ENCODE measurements around the gene EXOC3. TPM values are rescaled to one million over a fixed set of nuclear protein-coding genes. Genes with fewer than 3 reads are reported as not detected.

The EXOC3 gene
- total and polyA plus RNA-seq, 10 of the 15 experiments (the other 5 are each of a cell fraction or from before 2014, with no cell fraction given), result 1.6 to 53.0 (median 27.9) TPM

GRCh38 chr5:482506-482905, 39.5 kb downstream of the EXOC3 start (continued):
- TF ChIP-seq CHD2 (IDR thresholded peaks at IDR 0.05; ENCODE audit: borderline replicate concordance, low read depth, low read length) (no peak), POU2F2 (IDR thresholded peaks at IDR 0.05; ENCODE audit: borderline replicate concordance, low read depth, low read length) (no peak), ZNF217 (IDR thresholded peaks at IDR 0.05) (no peak), ZSCAN29 (IDR thresholded peaks at IDR 0.05) (no peak), USF2 (IDR thresholded peaks at IDR 0.05; ENCODE audit: borderline replicate concordance, low read depth, low read length) (no peak), BMI1 (IDR thresholded peaks at IDR 0.05; ENCODE audit: borderline replicate concordance) (no peak), IKZF1 (conservative IDR thresholded peaks at IDR 0.05) (no peak), RAD21 (IDR thresholded peaks at IDR 0.05; ENCODE audit: insufficient read depth, low read depth, low read length) (no peak), BCL11A (IDR thresholded peaks at IDR 0.05; ENCODE audit: low read depth, low read length) (no peak)
- TF ChIP-seq, protein P1, sequence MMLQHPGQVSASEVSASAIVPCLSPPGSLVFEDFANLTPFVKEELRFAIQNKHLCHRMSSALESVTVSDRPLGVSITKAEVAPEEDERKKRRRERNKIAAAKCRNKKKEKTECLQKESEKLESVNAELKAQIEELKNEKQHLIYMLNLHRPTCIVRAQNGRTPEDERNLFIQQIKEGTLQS (IDR thresholded peaks at IDR 0.05; ENCODE audit: borderline replicate concordance, extremely low read depth, low read depth, low read length), result no peak
- TF ChIP-seq, protein P2, sequence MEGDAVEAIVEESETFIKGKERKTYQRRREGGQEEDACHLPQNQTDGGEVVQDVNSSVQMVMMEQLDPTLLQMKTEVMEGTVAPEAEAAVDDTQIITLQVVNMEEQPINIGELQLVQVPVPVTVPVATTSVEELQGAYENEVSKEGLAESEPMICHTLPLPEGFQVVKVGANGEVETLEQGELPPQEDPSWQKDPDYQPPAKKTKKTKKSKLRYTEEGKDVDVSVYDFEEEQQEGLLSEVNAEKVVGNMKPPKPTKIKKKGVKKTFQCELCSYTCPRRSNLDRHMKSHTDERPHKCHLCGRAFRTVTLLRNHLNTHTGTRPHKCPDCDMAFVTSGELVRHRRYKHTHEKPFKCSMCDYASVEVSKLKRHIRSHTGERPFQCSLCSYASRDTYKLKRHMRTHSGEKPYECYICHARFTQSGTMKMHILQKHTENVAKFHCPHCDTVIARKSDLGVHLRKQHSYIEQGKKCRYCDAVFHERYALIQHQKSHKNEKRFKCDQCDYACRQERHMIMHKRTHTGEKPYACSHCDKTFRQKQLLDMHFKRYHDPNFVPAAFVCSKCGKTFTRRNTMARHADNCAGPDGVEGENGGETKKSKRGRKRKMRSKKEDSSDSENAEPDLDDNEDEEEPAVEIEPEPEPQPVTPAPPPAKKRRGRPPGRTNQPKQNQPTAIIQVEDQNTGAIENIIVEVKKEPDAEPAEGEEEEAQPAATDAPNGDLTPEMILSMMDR (IDR thresholded peaks at IDR 0.05 in 2 of 3, conservative IDR thresholded peaks at IDR 0.05 in 1 of 3; ENCODE audit: control insufficient read depth in 2 of 3, extremely low read depth in 1 of 3, insufficient read depth in 1 of 3, low read depth in 3 of 3, low read length in 3 of 3), result no peak
- TF ChIP-seq, protein P3, sequence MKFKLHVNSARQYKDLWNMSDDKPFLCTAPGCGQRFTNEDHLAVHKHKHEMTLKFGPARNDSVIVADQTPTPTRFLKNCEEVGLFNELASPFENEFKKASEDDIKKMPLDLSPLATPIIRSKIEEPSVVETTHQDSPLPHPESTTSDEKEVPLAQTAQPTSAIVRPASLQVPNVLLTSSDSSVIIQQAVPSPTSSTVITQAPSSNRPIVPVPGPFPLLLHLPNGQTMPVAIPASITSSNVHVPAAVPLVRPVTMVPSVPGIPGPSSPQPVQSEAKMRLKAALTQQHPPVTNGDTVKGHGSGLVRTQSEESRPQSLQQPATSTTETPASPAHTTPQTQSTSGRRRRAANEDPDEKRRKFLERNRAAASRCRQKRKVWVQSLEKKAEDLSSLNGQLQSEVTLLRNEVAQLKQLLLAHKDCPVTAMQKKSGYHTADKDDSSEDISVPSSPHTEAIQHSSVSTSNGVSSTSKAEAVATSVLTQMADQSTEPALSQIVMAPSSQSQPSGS (IDR thresholded peaks at IDR 0.05; ENCODE audit: low read length), result no peak
- TF ChIP-seq, protein P4, sequence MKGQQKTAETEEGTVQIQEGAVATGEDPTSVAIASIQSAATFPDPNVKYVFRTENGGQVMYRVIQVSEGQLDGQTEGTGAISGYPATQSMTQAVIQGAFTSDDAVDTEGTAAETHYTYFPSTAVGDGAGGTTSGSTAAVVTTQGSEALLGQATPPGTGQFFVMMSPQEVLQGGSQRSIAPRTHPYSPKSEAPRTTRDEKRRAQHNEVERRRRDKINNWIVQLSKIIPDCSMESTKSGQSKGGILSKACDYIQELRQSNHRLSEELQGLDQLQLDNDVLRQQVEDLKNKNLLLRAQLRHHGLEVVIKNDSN (IDR thresholded peaks at IDR 0.05; ENCODE audit: borderline replicate concordance, extremely low read length, insufficient read depth, low read depth, low read length), result no peak
- TF ChIP-seq, protein P5, sequence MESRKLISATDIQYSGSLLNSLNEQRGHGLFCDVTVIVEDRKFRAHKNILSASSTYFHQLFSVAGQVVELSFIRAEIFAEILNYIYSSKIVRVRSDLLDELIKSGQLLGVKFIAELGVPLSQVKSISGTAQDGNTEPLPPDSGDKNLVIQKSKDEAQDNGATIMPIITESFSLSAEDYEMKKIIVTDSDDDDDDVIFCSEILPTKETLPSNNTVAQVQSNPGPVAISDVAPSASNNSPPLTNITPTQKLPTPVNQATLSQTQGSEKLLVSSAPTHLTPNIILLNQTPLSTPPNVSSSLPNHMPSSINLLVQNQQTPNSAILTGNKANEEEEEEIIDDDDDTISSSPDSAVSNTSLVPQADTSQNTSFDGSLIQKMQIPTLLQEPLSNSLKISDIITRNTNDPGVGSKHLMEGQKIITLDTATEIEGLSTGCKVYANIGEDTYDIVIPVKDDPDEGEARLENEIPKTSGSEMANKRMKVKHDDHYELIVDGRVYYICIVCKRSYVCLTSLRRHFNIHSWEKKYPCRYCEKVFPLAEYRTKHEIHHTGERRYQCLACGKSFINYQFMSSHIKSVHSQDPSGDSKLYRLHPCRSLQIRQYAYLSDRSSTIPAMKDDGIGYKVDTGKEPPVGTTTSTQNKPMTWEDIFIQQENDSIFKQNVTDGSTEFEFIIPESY (IDR thresholded peaks at IDR 0.05), result no peak
